Measurements from ENCODE around the gene TBCEL. TPM values are rescaled to one million over a fixed set of nuclear protein-coding genes. Genes with fewer than 3 reads are reported as not detected.

The TBCEL gene
- total RNA-seq, 2 donors from 2014 or later: 17.7 to 24.6 TPM

DNA sequence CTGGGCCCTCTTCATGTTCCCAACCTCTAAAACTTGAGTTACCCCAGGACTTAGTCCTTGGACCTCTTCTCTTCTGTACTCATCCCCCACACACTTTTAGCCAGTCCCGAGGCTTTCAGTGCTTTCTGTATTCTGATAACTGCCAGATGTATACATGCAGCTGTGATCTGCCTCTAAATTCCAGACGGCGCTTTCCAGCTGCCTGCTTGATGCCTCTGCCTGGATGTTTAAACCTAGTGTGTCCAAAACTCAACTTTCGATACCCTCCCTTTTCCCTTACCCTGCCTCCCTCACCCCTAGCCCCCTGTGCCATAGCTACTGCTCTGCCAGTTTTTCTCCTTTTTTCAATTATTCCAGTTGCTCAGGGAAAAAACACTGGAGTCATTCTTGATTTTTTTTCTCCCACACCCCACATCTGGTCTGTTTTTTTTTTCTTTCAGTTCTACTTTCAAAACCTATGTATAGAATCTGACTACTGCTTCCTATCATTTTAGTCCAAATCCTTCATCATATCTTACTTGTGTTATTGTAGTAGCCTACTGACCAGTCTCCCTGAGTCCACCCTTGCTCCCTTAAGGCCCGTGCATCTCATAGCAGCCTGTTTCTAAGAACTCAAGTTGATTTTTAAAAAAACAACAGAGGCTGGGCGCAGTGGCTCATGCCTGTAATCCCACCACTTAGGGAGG lies 44.2 kb downstream of the TBCEL start:
- no peaks in the 10 kb centered on the region for H3K36me3 ChIP-seq
- TF ChIP-seq, protein P1, sequence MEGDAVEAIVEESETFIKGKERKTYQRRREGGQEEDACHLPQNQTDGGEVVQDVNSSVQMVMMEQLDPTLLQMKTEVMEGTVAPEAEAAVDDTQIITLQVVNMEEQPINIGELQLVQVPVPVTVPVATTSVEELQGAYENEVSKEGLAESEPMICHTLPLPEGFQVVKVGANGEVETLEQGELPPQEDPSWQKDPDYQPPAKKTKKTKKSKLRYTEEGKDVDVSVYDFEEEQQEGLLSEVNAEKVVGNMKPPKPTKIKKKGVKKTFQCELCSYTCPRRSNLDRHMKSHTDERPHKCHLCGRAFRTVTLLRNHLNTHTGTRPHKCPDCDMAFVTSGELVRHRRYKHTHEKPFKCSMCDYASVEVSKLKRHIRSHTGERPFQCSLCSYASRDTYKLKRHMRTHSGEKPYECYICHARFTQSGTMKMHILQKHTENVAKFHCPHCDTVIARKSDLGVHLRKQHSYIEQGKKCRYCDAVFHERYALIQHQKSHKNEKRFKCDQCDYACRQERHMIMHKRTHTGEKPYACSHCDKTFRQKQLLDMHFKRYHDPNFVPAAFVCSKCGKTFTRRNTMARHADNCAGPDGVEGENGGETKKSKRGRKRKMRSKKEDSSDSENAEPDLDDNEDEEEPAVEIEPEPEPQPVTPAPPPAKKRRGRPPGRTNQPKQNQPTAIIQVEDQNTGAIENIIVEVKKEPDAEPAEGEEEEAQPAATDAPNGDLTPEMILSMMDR (IDR thresholded peaks at IDR 0.05): no peak
- no peak overlapping the region for H3K27ac ChIP-seq
- no peak overlapping the region for H3K4me3 ChIP-seq
- H3K4me1 ChIP-seq (ENCODE audit: control insufficient read depth in 1 of 2, low read depth in 2 of 2): peaks cover 12 to 14% of the 10 kb centered on the region in 2 donors
- H3K27me3 ChIP-seq (replicated peaks; ENCODE audit: insufficient read depth): no peaks in the 10 kb centered on the region
- no peaks in the 10 kb centered on the region for H3K9me3 ChIP-seq
- no peak for ATAC-seq (ENCODE audit: insufficient number of reproducible peaks, low FRiP score, low read depth)
- no peak for DNase-seq (ENCODE audit: low spot score)

DNA sequence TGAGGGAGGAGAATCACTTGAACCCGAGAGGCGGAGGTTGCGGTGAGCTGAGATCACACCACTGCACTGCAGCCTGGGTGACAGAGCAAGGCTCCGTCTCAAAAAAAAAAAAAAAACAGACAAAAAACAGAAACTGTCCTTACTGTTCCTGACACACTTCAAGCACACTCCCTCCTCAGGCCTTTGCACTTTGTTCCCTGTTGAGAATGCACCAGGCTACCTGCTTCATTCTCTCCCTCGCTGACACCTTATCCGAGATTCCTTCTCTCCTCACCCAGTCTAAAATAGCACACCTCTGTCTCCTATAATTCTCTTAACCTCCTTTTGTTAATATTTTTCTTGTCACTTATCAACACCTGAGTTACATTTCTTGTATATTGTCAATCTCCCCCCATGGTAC lies 44.9 kb downstream of the TBCEL start:
- TF ChIP-seq, protein P1 (IDR thresholded peaks at IDR 0.05): no peak
- Histone ChIP-seq H3K27me3 (replicated peaks; ENCODE audit: insufficient read depth) (no peaks in the 10 kb centered on the region), H3K4me3 (no peak overlapping the region), H3K9me3 (no peaks in the 10 kb centered on the region), H3K36me3 (no peaks in the 10 kb centered on the region), H3K27ac (no peak overlapping the region), H3K4me1 (ENCODE audit: control insufficient read depth in 1 of 2, low read depth in 2 of 2) (peaks cover 12 to 14% of the 10 kb centered on the region in 2 donors)
- DNase-seq (ENCODE audit: low spot score): no peak
- no peak for ATAC-seq (ENCODE audit: insufficient number of reproducible peaks, low FRiP score, low read depth)

DNA sequence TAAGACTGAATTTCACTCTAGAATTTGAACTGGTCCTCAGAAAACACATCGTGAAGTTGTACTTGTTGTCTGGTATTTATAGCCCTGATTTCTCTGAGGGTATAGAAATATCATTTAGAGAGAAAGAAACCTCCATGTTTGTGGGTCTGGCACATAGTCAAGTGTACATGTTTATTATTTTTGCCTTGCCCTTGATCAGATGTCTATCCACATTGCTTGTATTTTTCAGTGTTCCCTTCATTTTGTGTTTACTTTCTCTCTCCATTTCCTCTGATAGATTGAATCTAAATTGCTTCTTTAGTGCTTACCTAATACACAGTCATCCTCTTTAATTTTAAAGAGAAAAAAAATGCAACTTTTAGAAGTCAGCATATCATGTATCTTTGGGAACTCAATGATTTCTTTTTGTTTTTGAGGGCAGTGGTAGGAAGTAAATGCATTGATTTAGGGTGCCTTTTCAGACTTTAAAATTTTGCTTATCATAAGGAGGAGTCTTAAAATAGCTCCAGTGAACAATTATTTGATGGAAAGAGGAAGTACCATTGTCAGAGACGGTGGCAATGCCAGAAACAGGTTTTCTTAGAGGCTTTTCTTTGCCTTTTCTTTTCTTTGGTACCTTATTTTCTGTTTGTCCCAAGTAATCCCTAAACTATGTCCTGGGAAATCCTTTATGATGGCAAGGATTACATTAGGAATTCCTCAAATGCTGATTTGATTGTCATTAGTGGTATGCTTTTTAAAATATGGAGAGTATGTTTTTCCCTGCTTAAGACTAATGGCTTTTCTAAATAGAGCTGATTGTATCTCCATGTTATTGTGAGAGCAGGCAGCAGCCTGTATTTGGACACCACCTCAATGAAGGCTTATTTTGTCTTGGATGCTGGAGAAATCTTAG lies 47.3 kb downstream of the TBCEL start:
- H3K4me3 ChIP-seq: no peak overlapping the region
- TF ChIP-seq, protein P1 (IDR thresholded peaks at IDR 0.05): no peak
- no peaks in the 10 kb centered on the region for H3K27me3 ChIP-seq (replicated peaks; ENCODE audit: insufficient read depth)
- no peaks in the 10 kb centered on the region for H3K9me3 ChIP-seq
- no peak for ATAC-seq (ENCODE audit: insufficient number of reproducible peaks, low FRiP score, low read depth)
- DNase-seq (ENCODE audit: low spot score): no peak
- peak overlapping the region in 1 of 2 donors; percentile 0 for H3K27ac ChIP-seq
- H3K4me1 ChIP-seq (ENCODE audit: control insufficient read depth in 1 of 2, low read depth in 2 of 2): peaks cover 12 to 14% of the 10 kb centered on the region in 2 donors
- no peaks in the 10 kb centered on the region for H3K36me3 ChIP-seq

DNA sequence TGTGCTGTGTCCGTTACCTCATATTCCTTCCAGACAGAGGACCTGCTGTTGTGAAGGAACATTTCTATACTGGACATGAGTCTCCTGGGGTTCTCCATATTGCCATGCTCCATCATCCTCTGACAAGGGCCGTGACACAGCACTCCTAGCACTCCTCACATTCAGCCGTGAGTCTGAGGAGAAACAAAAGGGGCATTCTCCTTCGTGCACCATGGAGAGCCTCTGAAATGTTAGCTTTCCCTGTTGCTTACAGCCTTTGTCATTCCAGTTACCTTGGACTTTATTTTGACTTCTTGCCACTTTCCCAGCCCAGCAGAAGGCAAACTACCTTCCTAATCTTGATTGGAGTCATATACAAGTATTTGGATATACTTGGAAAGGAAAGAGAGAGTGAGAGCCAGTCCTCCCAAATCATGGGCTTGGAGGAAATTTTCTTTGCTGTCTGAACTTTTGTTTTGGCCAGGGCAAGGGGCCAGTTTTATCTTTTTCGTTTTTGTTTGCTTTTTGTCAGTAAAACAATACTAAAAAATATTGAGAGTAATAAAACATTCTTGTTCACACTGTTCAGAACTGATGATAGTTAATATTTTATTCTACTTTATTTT lies 48.0 kb downstream of the TBCEL start:
- peak; percentile 55 for ATAC-seq (ENCODE audit: insufficient number of reproducible peaks, low FRiP score, low read depth)
- H3K27ac ChIP-seq: peak overlapping the region; percentile 0 to 8
- no peaks in the 10 kb centered on the region for H3K36me3 ChIP-seq

More for the DNA sequence above, 48.0 kb downstream of the TBCEL start:
- TF ChIP-seq, protein P1 (IDR thresholded peaks at IDR 0.05): no peak
- DNase-seq (ENCODE audit: low spot score): no peak
- no peak overlapping the region for H3K4me3 ChIP-seq
- no peaks in the 10 kb centered on the region for H3K27me3 ChIP-seq (replicated peaks; ENCODE audit: insufficient read depth)
- no peaks in the 10 kb centered on the region for H3K9me3 ChIP-seq
- H3K4me1 ChIP-seq (ENCODE audit: control insufficient read depth in 1 of 2, low read depth in 2 of 2): peaks cover 12 to 14% of the 10 kb centered on the region in 2 donors
